Calu3 (cell line): ENCODE measurements around the gene SEC23IP. TPM values are rescaled to one million over a fixed set of nuclear protein-coding genes. Genes with fewer than 3 reads are reported as not detected.

Experiments
- Bru-seq: library from RNA; stranded (reverse); fragments of 400-500 nt; gene quantifications from one replicate; lab custom pipeline; 2021; lab: Mats Ljungman, UMichigan
- BruChase-seq, 2 experiments: library from RNA; stranded (reverse); fragments of 400-500 nt; gene quantifications; one replicate each; lab custom pipeline; 2021; lab: Mats Ljungman, UMichigan
- BruUV-seq: library from RNA; stranded (reverse); fragments of 400-500 nt; replicated peaks from 2 replicates; lab custom pipeline; 2021; lab: Mats Ljungman, UMichigan
- CTCF ChIA-PET: fragments of 300-600 bp; sonication (Branson Sonifier 250); formaldehyde crosslinking; loops from one replicate; lab custom pipeline; 2022; ENCODE audit warnings: antibody characterized with exemption; lab: Charles Lee
- DNase-seq: peaks from one replicate; pipeline ENCODE4 v3.0.0; 2022
- H3K27ac Mint-ChIP-seq: one replicate; pipeline ENCODE4 v1.8.0; 2022; ENCODE audit warnings: mixed read lengths; ENCODE audit not compliant: unreplicated experiment
- H3K27me3 Mint-ChIP-seq: one replicate; pipeline ENCODE4 v1.8.0; 2022; ENCODE audit warnings: mixed read lengths; ENCODE audit not compliant: unreplicated experiment
- H3K36me3 Mint-ChIP-seq: one replicate; pipeline ENCODE4 v1.8.0; 2022; ENCODE audit warnings: mild to moderate bottlenecking, moderate library complexity, mixed read lengths; ENCODE audit not compliant: insufficient read depth, unreplicated experiment
- H3K4me1 Mint-ChIP-seq: one replicate; pipeline ENCODE4 v1.8.0; 2022; ENCODE audit warnings: mild to moderate bottlenecking, low read depth, mixed read lengths; ENCODE audit not compliant: unreplicated experiment
- H3K4me3 Mint-ChIP-seq: one replicate; pipeline ENCODE4 v1.8.0; 2022; ENCODE audit warnings: mild to moderate bottlenecking, low read depth, moderate library complexity, mixed read lengths; ENCODE audit not compliant: unreplicated experiment
- H3K9me3 Mint-ChIP-seq: one replicate; pipeline ENCODE4 v1.8.0; 2022; ENCODE audit warnings: low read depth, mixed read lengths; ENCODE audit not compliant: unreplicated experiment
- intact Hi-C: fragments of 100-400 bp; cut with micrococcal nuclease; formaldehyde crosslinking; loops from one replicate; pipeline ENCODE4 v1.10.0; 2022; ENCODE audit not compliant: unreplicated experiment
- long read RNA-seq: library from polyadenylated mRNA; stranded (forward); transcript quantifications from one replicate; pipeline ENCODE4 v2.0.0, GENCODE V29; 2022
- total RNA-seq: library from RNA; stranded (reverse); gene quantifications from 2 replicates; pipeline ENCODE4 v1.2.3, GENCODE V29; 2022
- TF ChIP-seq, protein P1 (sequence below): fragments of 200-600 bp; IDR thresholded peaks from one replicate; pipeline ENCODE4 v1.8.0; 2022; ENCODE audit warnings: antibody characterized with exemption; ENCODE audit not compliant: unreplicated experiment

The SEC23IP gene
- total RNA-seq (42.1 and 51.7 TPM in 2 replicates), Bru-seq, nascent RNA (percentile 81 among the genes with signal in this experiment), BruChase-seq, experiment 1, labeled RNA remaining after a 6-hour chase (percentile 78 among the genes with signal in this experiment), BruChase-seq, experiment 2, labeled RNA remaining after a 2-hour chase (percentile 78 among the genes with signal in this experiment)
- long read RNA-seq, full-length matches to known transcripts = 9 of 25 reads
- long read RNA-seq, partial matches to known transcripts = 5 of 25 reads
- long read RNA-seq, other reads (novel, unspliced or antisense) = 11 of 25 reads

DNA sequence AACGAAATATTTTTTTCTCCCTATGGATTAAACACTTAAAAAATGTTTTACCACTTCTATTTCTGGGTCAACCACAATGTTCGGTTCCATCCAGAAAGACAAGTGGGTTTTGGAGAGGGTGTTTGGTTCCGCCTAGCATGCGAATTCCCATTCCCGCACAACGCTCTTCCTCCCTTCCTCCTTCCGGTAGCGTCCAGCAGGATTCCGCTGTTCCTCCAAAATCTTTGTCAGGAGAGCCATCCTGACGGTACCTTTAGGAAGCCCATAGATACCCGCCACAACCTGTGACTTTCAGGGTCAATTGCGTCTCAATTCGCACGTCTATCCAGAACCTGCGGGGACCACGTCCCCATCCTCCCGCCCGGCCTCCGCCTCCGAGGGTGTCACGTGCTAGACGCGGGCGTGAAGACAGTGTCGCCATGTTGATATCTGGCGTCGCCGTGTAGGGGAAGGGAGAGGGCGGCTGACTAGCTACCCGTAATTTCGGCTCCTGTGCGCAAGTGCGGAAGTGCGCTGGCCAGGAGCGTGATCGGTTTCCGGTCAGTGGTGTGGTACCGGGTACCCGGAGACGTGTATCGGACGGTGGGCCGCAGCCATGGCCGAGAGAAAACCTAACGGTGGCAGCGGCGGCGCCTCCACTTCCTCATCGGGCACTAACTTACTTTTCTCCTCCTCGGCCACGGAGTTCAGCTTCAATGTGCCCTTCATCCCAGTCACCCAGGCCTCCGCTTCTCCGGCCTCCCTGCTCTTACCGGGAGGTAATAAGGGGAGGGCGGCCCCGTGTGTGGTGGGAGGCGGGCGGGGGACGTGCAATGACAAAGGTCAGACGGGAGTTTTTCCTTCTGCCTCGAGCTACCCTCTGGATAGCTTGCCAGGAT, at the start of gene SEC23IP:
SEC23IP (plus strand) TSS at position 543 of the 878 bp plus-strand sequence; CDS start at position 596, 53 bp downstream.
- H3K4me3 Mint-ChIP-seq = peak within 1 kb of the TSS; percentile 78
- TF ChIP-seq, protein P1, sequence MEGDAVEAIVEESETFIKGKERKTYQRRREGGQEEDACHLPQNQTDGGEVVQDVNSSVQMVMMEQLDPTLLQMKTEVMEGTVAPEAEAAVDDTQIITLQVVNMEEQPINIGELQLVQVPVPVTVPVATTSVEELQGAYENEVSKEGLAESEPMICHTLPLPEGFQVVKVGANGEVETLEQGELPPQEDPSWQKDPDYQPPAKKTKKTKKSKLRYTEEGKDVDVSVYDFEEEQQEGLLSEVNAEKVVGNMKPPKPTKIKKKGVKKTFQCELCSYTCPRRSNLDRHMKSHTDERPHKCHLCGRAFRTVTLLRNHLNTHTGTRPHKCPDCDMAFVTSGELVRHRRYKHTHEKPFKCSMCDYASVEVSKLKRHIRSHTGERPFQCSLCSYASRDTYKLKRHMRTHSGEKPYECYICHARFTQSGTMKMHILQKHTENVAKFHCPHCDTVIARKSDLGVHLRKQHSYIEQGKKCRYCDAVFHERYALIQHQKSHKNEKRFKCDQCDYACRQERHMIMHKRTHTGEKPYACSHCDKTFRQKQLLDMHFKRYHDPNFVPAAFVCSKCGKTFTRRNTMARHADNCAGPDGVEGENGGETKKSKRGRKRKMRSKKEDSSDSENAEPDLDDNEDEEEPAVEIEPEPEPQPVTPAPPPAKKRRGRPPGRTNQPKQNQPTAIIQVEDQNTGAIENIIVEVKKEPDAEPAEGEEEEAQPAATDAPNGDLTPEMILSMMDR = no peak
- peaks cover 41% of the 10 kb centered on the region for H3K4me1 Mint-ChIP-seq
- CTCF ChIA-PET = interaction anchor here (0.8 kb wide), 1 partner anchor 19 kb away, joined by 3 read pairs; the partner anchor contains the start of gene MCMBP
- intact Hi-C loops = no loop called here
- H3K36me3 Mint-ChIP-seq = peaks cover 34% of the 10 kb centered on the region
- H3K27ac Mint-ChIP-seq = peak within 1 kb of the TSS; percentile 68
- BruUV-seq = TSS peak; percentile 78
- no peaks in the 10 kb centered on the region for H3K9me3 Mint-ChIP-seq
- peak; percentile 89 for DNase-seq
- H3K27me3 Mint-ChIP-seq = no peaks in the 10 kb centered on the region

DNA sequence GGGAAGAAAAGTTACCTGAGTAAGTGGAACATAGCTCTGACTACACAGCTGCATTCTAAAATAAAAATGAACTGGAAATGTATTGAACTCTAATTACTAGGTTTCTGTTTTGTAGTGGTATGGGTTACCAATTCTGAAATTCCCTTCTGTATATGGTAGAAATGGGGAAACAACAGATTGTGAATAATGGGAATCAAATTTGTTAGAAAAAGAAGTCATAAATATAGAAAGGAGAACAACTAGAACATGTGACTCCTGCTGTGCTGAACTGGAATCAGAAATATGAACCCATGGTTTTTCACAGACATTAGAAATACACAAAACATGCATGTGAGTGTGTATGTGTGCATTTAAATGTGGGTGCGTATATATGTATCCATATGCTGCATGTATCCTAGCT, 46.9 kb upstream of the SEC23IP start:
- BruUV-seq = no TSS peak
- H3K4me3 Mint-ChIP-seq = no peak overlapping the region
- CTCF ChIA-PET = no interaction called here

DNA sequence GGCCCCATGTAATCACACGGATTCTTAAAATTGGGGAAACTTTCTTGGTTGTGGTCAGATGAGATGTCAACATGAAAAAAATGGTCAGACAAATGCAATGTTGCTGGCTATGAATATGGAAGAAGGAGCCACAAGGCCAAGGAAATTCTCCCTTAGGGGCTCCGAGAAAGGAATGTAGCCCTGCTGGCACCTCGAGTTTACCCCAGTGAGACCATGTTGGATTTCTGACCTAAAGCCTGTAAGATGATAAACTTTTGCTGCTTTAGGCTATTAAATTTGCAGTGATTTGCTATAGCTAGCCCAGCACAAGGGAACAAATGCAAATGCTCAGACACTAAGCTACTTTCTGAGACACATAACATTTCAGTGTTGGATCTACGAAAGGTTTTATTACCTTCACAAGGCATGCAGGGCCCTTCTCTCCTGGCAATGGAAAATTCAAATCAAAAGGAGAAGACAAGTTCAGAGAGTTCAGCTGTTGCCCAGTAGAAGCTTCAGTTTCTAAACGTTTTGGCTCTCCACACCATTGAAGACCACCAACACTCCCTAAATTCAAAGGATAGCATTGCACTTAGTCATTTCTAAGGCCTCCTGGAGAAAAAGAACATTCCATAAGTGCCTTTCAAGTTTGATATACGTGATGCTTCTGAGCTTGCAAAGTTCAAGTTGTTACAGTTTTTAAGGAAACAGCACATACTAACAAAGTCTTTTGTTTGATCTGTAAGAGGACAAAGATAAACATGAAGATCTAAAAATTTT, 43.3 kb upstream of the SEC23IP start:
- Mint-ChIP-seq H3K36me3 (peaks cover 14% of the 10 kb centered on the region), H3K4me3 (no peak overlapping the region), H3K9me3 (no peaks in the 10 kb centered on the region), H3K27me3 (no peaks in the 10 kb centered on the region), H3K27ac (no peak overlapping the region), H3K4me1 (no peaks in the 10 kb centered on the region)
- CTCF ChIA-PET = no interaction called here
- intact Hi-C loops = no loop called here
- no peak for DNase-seq
- TF ChIP-seq, protein P1 = no peak
- no TSS peak for BruUV-seq

More for the DNA sequence above, 46.9 kb upstream of the SEC23IP start:
- intact Hi-C loops = no loop called here
- Mint-ChIP-seq H3K4me1 (no peaks in the 10 kb centered on the region), H3K27me3 (no peaks in the 10 kb centered on the region), H3K27ac (no peak overlapping the region), H3K9me3 (no peaks in the 10 kb centered on the region), H3K36me3 (peaks cover 15% of the 10 kb centered on the region)
- DNase-seq = no peak
- TF ChIP-seq, protein P1 = no peak

DNA sequence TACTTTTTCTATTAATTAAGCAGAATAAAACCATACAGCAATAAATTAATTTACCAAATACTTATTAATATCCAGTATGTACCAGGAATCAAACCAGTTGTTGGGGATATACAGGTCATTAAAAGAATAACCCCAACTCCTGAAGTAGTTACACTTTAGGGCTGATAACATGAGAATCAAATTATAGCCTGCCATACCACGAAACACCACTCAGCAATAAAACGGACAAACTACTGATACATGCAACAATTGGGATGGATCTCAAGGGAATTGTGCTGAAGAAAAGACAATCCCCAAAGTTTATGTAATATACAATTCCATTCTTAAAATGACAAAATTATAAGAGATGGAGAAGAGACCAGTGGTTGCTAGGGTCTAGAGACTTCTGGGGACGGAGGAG, 42.6 kb upstream of the SEC23IP start:
- TF ChIP-seq, protein P1 = no peak
- no TSS peak for BruUV-seq
- H3K27me3 Mint-ChIP-seq = no peaks in the 10 kb centered on the region
- H3K9me3 Mint-ChIP-seq = no peaks in the 10 kb centered on the region
- peaks cover 14% of the 10 kb centered on the region for H3K36me3 Mint-ChIP-seq
- DNase-seq = no peak
- no peaks in the 10 kb centered on the region for H3K4me1 Mint-ChIP-seq
- no peak overlapping the region for H3K27ac Mint-ChIP-seq
- intact Hi-C loops = no loop called here
- CTCF ChIA-PET = interaction anchor here (0.7 kb wide), 1 partner anchor 646 kb away, joined by 5 read pairs; no protein-coding TSS in a partner anchor
- H3K4me3 Mint-ChIP-seq = no peak overlapping the region
